ENCODE measurements around the gene SMAD6. TPM values are rescaled to one million over a fixed set of nuclear protein-coding genes. Genes with fewer than 3 reads are reported as not detected.

SMAD6 gene
- total RNA-seq, 1 donor: 31.8 TPM

DNA sequence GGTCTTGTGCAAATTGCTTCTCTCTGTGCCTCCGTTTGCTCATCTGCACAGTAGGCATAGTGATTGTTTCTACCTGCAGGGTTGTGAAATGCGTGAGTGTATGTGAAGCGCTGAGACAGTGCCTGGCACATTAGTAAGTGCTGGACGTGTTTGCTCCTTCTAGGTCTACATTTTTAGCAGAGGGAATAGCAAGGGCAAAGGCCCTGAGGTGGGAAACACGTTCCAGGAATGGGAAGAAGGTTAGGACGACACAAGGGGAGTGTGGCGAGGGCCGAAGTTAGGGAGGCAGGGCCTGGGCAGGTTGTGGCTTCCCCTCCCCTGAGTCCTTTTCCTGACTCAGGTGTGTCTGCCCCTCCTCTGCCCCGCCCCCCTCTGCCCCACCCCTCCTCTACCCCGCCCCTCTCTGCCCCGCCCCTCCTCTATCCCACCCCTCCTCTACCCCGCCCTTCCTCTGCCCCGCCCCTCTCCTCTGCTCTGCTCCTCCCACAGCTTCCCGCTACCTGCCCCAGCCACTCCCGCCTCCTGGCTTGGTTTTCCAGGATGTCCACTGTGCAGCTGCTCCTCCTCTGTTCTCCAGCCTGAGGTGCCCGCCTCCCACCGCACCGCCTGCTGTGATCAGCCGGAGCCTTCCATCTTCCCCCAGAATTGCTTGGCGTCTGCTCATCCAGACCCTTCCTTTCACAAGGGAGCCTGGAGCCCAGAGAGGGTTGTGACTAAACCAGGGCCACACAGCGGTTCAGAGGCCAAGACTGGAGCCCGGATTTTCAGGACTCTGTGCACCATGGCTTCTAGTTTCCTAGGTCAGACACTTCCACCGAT, 31.1 kb upstream of the SMAD6 start:
- H3K36me3 ChIP-seq (ENCODE audit: insufficient read depth, low read length): no peaks in the 10 kb centered on the region
- H4K20me1 ChIP-seq (ENCODE audit: insufficient read depth, low read length): no peaks in the 10 kb centered on the region
- H3K4me2 ChIP-seq (ENCODE audit: insufficient read depth, low read length): no peak overlapping the region
- no peak overlapping the region for H3K27ac ChIP-seq (ENCODE audit: low read depth, low read length)
- H3K79me2 ChIP-seq (ENCODE audit: insufficient read depth, low read length): no peaks in the 10 kb centered on the region
- H3K27me3 ChIP-seq (ENCODE audit: insufficient read depth, low read length): no peaks in the 10 kb centered on the region
- no peak overlapping the region for H2AFZ ChIP-seq (ENCODE audit: low read length)
- no peaks in the 10 kb centered on the region for H3K4me1 ChIP-seq (ENCODE audit: insufficient read depth, low read length)
- H3K4me3 ChIP-seq (ENCODE audit: insufficient read depth, low read length): no peak overlapping the region
- H3K9me3 ChIP-seq (ENCODE audit: low read depth, low read length): no peaks in the 10 kb centered on the region
- DNase-seq (ENCODE audit: insufficient read length, low spot score, missing footprints): no peak
- TF ChIP-seq, protein P1, sequence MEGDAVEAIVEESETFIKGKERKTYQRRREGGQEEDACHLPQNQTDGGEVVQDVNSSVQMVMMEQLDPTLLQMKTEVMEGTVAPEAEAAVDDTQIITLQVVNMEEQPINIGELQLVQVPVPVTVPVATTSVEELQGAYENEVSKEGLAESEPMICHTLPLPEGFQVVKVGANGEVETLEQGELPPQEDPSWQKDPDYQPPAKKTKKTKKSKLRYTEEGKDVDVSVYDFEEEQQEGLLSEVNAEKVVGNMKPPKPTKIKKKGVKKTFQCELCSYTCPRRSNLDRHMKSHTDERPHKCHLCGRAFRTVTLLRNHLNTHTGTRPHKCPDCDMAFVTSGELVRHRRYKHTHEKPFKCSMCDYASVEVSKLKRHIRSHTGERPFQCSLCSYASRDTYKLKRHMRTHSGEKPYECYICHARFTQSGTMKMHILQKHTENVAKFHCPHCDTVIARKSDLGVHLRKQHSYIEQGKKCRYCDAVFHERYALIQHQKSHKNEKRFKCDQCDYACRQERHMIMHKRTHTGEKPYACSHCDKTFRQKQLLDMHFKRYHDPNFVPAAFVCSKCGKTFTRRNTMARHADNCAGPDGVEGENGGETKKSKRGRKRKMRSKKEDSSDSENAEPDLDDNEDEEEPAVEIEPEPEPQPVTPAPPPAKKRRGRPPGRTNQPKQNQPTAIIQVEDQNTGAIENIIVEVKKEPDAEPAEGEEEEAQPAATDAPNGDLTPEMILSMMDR (IDR thresholded peaks at IDR 0.05; ENCODE audit: extremely low read depth, low read depth, low read length): no peak

- H3K4me1 ChIP-seq (ENCODE audit: insufficient read depth, low read length): no peaks in the 10 kb centered on the region
- TF ChIP-seq, protein P1 (IDR thresholded peaks at IDR 0.05; ENCODE audit: extremely low read depth, low read depth, low read length): no peak
- DNase-seq (ENCODE audit: insufficient read length, low spot score, missing footprints): no peak
These were observed 29.2 kb upstream of the SMAD6 start for GRCh38 chr15:66672867-66673266.

DNA sequence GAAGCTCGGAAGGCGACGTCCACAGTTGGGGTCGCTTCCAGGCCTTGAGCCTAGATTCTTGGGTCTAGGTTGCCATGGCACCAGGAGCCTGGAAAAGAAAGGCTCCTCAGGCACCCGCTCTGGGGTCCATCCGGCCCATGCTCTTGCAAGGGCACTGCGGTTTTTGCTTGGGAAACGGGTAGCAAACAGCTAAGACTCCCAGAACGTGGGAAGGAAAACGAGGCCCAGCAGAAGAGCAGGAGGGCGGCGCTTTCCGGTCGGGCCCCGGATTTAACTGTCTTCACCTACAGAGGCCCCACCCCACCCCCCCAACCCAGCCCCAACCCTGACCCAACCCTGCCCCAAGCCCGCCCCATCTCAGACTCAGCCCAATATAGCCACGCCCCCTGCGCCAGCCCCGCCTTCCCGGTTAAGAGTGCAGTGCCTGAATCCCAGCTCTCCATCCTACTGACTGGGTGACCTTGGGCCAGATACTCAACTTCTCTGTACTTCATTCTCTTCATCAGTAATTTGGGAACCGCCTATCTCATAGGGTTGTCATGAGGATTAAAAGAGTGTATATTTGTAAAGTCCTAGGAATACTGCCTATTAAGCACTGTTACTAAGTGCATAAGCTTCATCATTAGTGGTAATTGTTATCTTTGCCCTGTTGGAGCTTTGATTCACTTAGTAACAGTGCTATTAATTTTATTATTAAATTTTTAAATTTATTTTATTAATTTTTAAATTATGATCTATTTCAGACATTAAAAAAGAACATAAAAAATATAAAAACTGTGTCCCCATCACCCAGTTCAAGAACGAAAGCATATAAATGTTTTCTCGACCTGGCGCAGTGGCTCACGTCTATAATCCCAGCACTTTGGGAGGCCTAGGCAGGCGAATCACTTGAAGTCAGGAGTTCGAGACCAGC, 28.4 kb upstream of the SMAD6 start:
- Histone ChIP-seq H3K27ac (ENCODE audit: low read depth, low read length) (no peak overlapping the region), H3K4me1 (ENCODE audit: insufficient read depth, low read length) (no peaks in the 10 kb centered on the region), H3K9me3 (ENCODE audit: low read depth, low read length) (no peaks in the 10 kb centered on the region), H4K20me1 (ENCODE audit: insufficient read depth, low read length) (no peaks in the 10 kb centered on the region), H3K79me2 (ENCODE audit: insufficient read depth, low read length) (no peaks in the 10 kb centered on the region), H3K27me3 (ENCODE audit: insufficient read depth, low read length) (no peaks in the 10 kb centered on the region), H3K36me3 (ENCODE audit: insufficient read depth, low read length) (no peaks in the 10 kb centered on the region), H2AFZ (ENCODE audit: low read length) (no peak overlapping the region), H3K4me2 (ENCODE audit: insufficient read depth, low read length) (no peak overlapping the region), H3K4me3 (ENCODE audit: insufficient read depth, low read length) (no peak overlapping the region)
- TF ChIP-seq, protein P1 (IDR thresholded peaks at IDR 0.05; ENCODE audit: extremely low read depth, low read depth, low read length): no peak
- DNase-seq (ENCODE audit: insufficient read length, low spot score, missing footprints): no peak

More at GRCh38 chr15:66672867-66673266, 29.2 kb upstream of the SMAD6 start:
- Histone ChIP-seq H3K9me3 (ENCODE audit: low read depth, low read length) (no peaks in the 10 kb centered on the region), H3K4me3 (ENCODE audit: insufficient read depth, low read length) (no peak overlapping the region), H2AFZ (ENCODE audit: low read length) (no peak overlapping the region), H3K27me3 (ENCODE audit: insufficient read depth, low read length) (no peaks in the 10 kb centered on the region), H3K4me2 (ENCODE audit: insufficient read depth, low read length) (no peak overlapping the region), H3K36me3 (ENCODE audit: insufficient read depth, low read length) (no peaks in the 10 kb centered on the region), H3K79me2 (ENCODE audit: insufficient read depth, low read length) (no peaks in the 10 kb centered on the region), H4K20me1 (ENCODE audit: insufficient read depth, low read length) (no peaks in the 10 kb centered on the region), H3K27ac (ENCODE audit: low read depth, low read length) (no peak overlapping the region)

DNA sequence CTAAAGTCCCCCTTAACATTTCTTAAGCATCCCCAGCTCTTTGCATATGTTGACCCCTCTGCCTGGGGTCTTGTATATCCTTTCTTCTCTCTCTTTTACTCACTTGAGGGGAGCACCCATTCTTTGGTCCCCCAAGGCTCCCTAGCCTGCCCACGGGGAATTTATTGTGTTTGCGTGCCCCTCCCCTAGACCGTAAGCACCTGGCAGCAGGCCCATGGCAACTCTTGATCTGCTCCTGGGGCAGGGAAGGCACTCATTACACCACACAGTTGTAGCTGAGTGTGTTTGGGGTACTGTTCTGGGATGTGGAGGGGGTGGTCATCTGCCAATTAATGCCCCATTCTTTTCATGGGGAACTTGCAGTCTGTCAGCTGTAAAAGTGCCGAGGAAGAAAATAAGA, 27.3 kb upstream of the SMAD6 start:
- TF ChIP-seq, protein P1 (IDR thresholded peaks at IDR 0.05; ENCODE audit: extremely low read depth, low read depth, low read length): no peak
- no peak overlapping the region for H3K4me2 ChIP-seq (ENCODE audit: insufficient read depth, low read length)
- no peaks in the 10 kb centered on the region for H3K79me2 ChIP-seq (ENCODE audit: insufficient read depth, low read length)
- H3K27me3 ChIP-seq (ENCODE audit: insufficient read depth, low read length): no peaks in the 10 kb centered on the region
- H2AFZ ChIP-seq (ENCODE audit: low read length): no peak overlapping the region
- H3K4me1 ChIP-seq (ENCODE audit: insufficient read depth, low read length): no peaks in the 10 kb centered on the region
- H3K27ac ChIP-seq (ENCODE audit: low read depth, low read length): no peak overlapping the region
- no peak for DNase-seq (ENCODE audit: insufficient read length, low spot score, missing footprints)
- no peaks in the 10 kb centered on the region for H3K9me3 ChIP-seq (ENCODE audit: low read depth, low read length)
- H4K20me1 ChIP-seq (ENCODE audit: insufficient read depth, low read length): no peaks in the 10 kb centered on the region
- no peak overlapping the region for H3K4me3 ChIP-seq (ENCODE audit: insufficient read depth, low read length)
- no peaks in the 10 kb centered on the region for H3K36me3 ChIP-seq (ENCODE audit: insufficient read depth, low read length)

All from osteoblast (primary cell).